ENCODE measurements around the gene GABRR2.

DNA sequence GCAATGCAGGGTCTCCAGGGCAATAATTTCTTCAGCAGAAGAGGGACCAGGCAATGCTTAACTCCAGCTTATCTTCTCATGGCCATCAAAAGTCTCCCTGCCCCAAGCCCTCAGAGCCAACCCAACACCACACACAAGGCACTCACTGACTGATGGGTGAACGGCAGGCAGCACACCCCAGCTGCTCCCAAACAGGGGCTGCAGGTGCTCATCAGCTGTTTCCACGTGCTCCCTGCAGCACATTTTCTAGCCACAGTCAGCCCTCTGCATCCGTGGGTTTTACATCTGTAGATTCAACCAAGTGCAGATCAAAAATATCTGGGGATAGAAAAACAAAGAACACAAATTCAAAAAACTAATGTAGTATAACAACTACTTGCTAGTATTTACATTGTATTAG lies 94.0 kb downstream of the GABRR2 start:
- TF ChIP-seq GABPA (IDR thresholded peaks at IDR 0.05 in 1 of 2, conservative IDR thresholded peaks at IDR 0.05 in 1 of 2), result no peak
- TF ChIP-seq, protein P1, sequence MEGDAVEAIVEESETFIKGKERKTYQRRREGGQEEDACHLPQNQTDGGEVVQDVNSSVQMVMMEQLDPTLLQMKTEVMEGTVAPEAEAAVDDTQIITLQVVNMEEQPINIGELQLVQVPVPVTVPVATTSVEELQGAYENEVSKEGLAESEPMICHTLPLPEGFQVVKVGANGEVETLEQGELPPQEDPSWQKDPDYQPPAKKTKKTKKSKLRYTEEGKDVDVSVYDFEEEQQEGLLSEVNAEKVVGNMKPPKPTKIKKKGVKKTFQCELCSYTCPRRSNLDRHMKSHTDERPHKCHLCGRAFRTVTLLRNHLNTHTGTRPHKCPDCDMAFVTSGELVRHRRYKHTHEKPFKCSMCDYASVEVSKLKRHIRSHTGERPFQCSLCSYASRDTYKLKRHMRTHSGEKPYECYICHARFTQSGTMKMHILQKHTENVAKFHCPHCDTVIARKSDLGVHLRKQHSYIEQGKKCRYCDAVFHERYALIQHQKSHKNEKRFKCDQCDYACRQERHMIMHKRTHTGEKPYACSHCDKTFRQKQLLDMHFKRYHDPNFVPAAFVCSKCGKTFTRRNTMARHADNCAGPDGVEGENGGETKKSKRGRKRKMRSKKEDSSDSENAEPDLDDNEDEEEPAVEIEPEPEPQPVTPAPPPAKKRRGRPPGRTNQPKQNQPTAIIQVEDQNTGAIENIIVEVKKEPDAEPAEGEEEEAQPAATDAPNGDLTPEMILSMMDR (IDR thresholded peaks at IDR 0.05; ENCODE audit: low read depth, low read length, missing input control), result no peak
